GM13976 (cell line): ENCODE data around the gene MYH1.

Experiments used
- DNase-seq: peaks from one replicate; pipeline ENCODE4 v3.0.0; 2012; ENCODE audit warnings: low spot score
- in situ Hi-C: fragments of 300-500 bp; cut with MboI; formaldehyde crosslinking; loops from one replicate; pipeline ENCODE4 v1.12.0; 2022; ENCODE audit warnings: low sequenced_read_pairs, mixed read lengths, inconsistent platforms; ENCODE audit not compliant: unreplicated experiment
- TF ChIP-seq, protein P1 (sequence below): IDR thresholded peaks from 2 replicates; pipeline ENCODE4 v1.5.1; 2012; ENCODE audit warnings: borderline replicate concordance, mild to moderate bottlenecking; ENCODE audit not compliant: insufficient read depth; ENCODE audit errors: extremely low read depth, missing control alignments, control extremely low read depth

MYH1 gene

DNA sequence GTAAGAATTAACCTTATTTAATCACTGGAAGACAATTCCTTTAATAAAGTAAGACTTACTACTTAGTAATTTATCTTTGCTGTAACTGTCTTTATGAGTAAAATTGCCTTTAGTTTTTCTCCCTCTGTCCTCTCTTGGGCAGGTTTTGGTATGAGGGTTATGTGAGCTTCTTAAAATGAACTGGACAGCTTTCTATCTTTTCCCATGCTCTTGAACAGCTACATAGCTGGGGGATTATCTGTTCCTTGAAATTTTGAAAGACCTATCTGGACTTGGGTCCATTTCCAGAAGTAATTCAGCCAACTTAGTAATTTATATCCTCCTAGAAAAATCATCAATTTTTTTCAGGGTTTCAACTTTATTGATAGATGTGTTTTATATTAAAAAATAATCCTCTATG lies 3.6 kb upstream of the MYH1 start:
- in situ Hi-C loops, result no loop called here
- TF ChIP-seq, protein P1, sequence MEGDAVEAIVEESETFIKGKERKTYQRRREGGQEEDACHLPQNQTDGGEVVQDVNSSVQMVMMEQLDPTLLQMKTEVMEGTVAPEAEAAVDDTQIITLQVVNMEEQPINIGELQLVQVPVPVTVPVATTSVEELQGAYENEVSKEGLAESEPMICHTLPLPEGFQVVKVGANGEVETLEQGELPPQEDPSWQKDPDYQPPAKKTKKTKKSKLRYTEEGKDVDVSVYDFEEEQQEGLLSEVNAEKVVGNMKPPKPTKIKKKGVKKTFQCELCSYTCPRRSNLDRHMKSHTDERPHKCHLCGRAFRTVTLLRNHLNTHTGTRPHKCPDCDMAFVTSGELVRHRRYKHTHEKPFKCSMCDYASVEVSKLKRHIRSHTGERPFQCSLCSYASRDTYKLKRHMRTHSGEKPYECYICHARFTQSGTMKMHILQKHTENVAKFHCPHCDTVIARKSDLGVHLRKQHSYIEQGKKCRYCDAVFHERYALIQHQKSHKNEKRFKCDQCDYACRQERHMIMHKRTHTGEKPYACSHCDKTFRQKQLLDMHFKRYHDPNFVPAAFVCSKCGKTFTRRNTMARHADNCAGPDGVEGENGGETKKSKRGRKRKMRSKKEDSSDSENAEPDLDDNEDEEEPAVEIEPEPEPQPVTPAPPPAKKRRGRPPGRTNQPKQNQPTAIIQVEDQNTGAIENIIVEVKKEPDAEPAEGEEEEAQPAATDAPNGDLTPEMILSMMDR, result no peak
- DNase-seq, result no peak

- TF ChIP-seq, protein P1, result no peak
Observed at GRCh38 chr17:10516638-10517037, 1.7 kb downstream of the MYH1 start.

GRCh38 chr17:10516065-10516464 lies 2.3 kb downstream of the MYH1 start:
- no peak for DNase-seq
- in situ Hi-C loops, result no loop called here
- TF ChIP-seq, protein P1, result no peak

More at GRCh38 chr17:10516638-10517037, 1.7 kb downstream of the MYH1 start:
- DNase-seq, result no peak
- in situ Hi-C loops, result no loop called here

DNA sequence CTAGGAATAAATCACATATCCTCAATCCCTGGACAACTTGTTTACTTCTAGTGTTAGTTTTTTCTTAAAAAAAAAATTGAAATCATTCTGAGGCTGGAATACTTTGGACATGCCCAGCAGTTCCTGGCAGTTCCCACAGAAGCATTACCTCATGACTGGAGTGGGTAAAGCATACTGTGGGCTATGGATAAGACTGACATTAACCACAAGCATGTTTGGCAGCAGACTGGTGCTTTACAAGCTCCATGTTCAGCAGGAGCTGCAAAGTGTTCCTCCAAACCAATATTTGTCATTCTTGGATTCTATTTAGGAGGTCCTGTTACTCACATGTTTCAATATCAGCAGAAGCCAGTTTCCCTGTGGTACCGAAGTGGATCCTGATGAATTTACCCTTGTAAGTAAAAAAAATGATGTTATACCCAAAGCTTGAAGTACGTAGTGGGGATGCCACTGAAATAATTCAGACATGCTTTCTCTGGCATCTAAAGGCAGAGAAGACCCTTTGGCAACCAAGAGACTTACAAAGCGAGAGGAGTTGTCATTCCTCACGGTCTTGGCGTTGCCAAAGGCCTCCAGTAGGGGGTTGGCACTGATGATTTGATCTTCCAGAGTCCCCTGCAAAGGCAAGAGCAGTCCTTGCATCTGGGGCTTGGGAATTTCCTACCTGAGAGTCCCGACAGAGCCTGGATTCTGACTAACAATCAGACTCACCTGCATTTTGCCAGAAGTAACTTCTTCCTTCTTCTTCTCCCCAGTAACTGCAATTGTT lies 4.9 kb downstream of the MYH1 start:
- in situ Hi-C loops, result no loop called here
- no peak for DNase-seq
- TF ChIP-seq, protein P1, result no peak

DNA sequence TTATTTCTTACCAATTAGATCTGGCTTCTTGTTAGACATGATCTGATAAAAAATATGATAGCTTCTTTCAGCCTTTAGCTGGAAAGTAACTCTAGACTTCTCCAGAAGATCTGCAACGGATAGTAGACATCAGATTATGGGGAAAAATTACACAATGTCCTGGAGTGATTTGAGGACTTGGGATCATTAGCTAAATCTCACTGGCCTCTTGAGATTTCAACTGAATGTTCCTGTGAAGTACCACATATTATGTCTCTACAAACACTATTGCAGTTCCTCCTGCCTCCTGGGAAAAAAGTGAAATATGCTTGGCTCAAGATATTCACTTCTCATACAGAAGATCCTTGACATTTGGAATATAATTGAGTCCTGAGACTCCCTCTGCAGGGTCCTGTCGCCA lies 5.5 kb downstream of the MYH1 start:
- in situ Hi-C loops, result no loop called here
- no peak for DNase-seq
- TF ChIP-seq, protein P1, result no peak

DNA sequence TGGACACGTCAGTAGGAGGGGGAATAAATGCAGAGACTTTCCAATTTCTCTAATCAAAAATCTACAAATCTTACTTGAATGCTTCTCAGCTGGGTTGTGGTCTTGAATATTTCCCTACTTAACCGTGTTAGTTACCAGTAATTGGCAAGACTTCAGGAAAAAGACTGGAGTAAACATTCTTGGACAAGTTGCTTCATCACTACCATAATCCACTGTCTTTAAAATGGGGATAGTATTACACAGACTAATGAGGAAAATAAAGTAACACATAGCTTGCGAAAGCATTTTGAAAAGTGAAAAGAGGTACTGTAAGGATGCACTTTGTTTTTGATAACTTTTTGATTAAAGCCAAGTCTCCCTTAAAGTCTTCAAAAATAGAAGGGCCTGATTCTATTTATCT lies 18.4 kb downstream of the MYH1 start:
- DNase-seq, result no peak
- TF ChIP-seq, protein P1, result no peak
- in situ Hi-C loops, result no loop called here

- DNase-seq, result no peak
- TF ChIP-seq, protein P1, result no peak
- in situ Hi-C loops, result no loop called here
Observed at GRCh38 chr17:10492004-10492403, 26.3 kb downstream of the MYH1 start.
